K562 (cell line): ENCODE measurements around the gene SCYL1. TPM values are rescaled to one million over a fixed set of nuclear protein-coding genes. Genes with fewer than 3 reads are reported as not detected.

Source experiments
- ELK1 ChIP-seq: sonication (generic); formaldehyde crosslinking; IDR thresholded peaks from 2 replicates; pipeline ENCODE4 v1.8.1; 2022; ENCODE audit warnings: missing genetic modification reagents
- FOXJ2 ChIP-seq: fragments of 200-800 bp; sonication (Bioruptor generic); IDR thresholded peaks from 2 replicates; pipeline ENCODE4 v1.6.1; 2016; ENCODE audit warnings: missing genetic modification characterization, missing compliant biosample characterization
- FOXK1 ChIP-seq: sonication (generic); formaldehyde crosslinking; IDR thresholded peaks from 2 replicates; pipeline ENCODE4 v1.8.0; 2022; ENCODE audit warnings: missing genetic modification reagents, mild to moderate bottlenecking, borderline replicate concordance
- LARP7 ChIP-seq: fragments of 450-650 bp; IDR thresholded peaks from 2 replicates; pipeline ENCODE4 v1.6.1; 2016
- MGA ChIP-seq: fragments of 450-650 bp; IDR thresholded peaks from 2 replicates; pipeline ENCODE4 v1.6.1; 2016; ENCODE audit warnings: mild to moderate bottlenecking, moderate library complexity
- MXI1 ChIP-seq: IDR thresholded peaks from 2 replicates; pipeline ENCODE4 v1.6.1; 2011; ENCODE audit warnings: low read depth, mild to moderate bottlenecking, improper control_type of control experiment, low read length
- RBM34 ChIP-seq: fragments of 200-400 bp; formaldehyde crosslinking; IDR thresholded peaks from 2 replicates; pipeline ENCODE4 v1.6.1; 2018; ENCODE audit warnings: low read length, borderline replicate concordance; ENCODE audit not compliant: insufficient read depth
- SMARCB1 ChIP-seq: IDR thresholded peaks from 2 replicates; pipeline ENCODE4 v1.6.1; 2011; ENCODE audit warnings: improper control_type of control experiment, low read depth; ENCODE audit not compliant: insufficient read length
- TEAD1 ChIP-seq, 2 experiments: fragments of 450-650 bp in 1 of 2; sonication (generic) in 1 of 2; formaldehyde crosslinking; IDR thresholded peaks; 2 replicates each; pipeline versions ENCODE4 v1.4.0 to v1.8.0; 2020 to 2022; ENCODE audit warnings: mild to moderate bottlenecking in 2 of 2, missing genetic modification reagents in 1 of 2
- YBX1 ChIP-seq: fragments of 450-650 bp; IDR thresholded peaks from 2 replicates; pipeline ENCODE4 v1.7.1; 2016; ENCODE audit warnings: mild to moderate bottlenecking
- ZNF384 ChIP-seq: IDR thresholded peaks from 2 replicates; pipeline ENCODE4 v1.6.1; 2012; ENCODE audit warnings: low read depth, low read length, improper control_type of control experiment
- ZNF766 ChIP-seq: fragments of 200-800 bp; sonication (Bioruptor generic); conservative IDR thresholded peaks from 2 replicates; pipeline ENCODE4 v1.6.1; 2016; ENCODE audit warnings: missing genetic modification characterization, missing compliant biosample characterization
- ZNF785 ChIP-seq: fragments of 250-450 bp; sonication (Bioruptor Pico); IDR thresholded peaks from 2 replicates; pipeline ENCODE4 v1.4.0; 2020; ENCODE audit warnings: mild to moderate bottlenecking
- polyA plus RNA-seq, 8 experiments: library from polyadenylated mRNA; depleted of rRNA in 4 of 8; stranded (reverse) in 5 of 8; unstranded in 3 of 8; fragments of >200 nt; fragmentation: Nextera tagmentation in 2 of 8; fragmentation: Illumina TruSeq in 1 of 8; extraction: Ambion mirVana in 2 of 8; extraction: Trizol in 1 of 8; gene quantifications; 2 replicates each; pipeline versions ENCODE4 v1.2.1 to v1.2.3, GENCODE V29; 2011 to 2014; ENCODE audit warnings: inconsistent platforms in 1 of 8, missing spikeins in 1 of 8
- total RNA-seq, 7 experiments: library from RNA; depleted of rRNA in 6 of 7; stranded (reverse); fragments of >200 nt in 6 of 7; fragmentation: Illumina TruSeq in 2 of 7; extraction: Trizol in 2 of 7; gene quantifications; 2 replicates each; pipeline versions ENCODE4 v1.2.1 to v1.2.3, GENCODE V29; 2011 to 2021; ENCODE audit warnings: low replicate concordance in 1 of 7
- TF ChIP-seq, protein P1 (sequence below): IDR thresholded peaks from 2 replicates; pipeline ENCODE4 v1.6.1; 2014; ENCODE audit warnings: antibody characterized with exemption

Gene SCYL1
- total and polyA plus RNA-seq, 9 of the 15 experiments (the other 6 are each of a cell fraction or from before 2014, with no cell fraction given): 1.9 to 145 (median 57.6) TPM

DNA sequence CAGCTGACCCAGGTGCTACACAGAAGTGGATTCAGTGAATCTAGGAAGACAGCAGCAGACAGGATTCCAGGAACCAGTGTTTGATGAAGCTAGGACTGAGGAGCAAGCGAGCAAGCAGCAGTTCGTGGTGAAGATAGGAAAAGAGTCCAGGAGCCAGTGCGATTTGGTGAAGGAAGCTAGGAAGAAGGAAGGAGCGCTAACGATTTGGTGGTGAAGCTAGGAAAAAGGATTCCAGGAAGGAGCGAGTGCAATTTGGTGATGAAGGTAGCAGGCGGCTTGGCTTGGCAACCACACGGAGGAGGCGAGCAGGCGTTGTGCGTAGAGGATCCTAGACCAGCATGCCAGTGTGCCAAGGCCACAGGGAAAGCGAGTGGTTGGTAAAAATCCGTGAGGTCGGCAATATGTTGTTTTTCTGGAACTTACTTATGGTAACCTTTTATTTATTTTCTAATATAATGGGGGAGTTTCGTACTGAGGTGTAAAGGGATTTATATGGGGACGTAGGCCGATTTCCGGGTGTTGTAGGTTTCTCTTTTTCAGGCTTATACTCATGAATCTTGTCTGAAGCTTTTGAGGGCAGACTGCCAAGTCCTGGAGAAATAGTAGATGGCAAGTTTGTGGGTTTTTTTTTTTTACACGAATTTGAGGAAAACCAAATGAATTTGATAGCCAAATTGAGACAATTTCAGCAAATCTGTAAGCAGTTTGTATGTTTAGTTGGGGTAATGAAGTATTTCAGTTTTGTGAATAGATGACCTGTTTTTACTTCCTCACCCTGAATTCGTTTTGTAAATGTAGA is 24.3 kb upstream of the SCYL1 start (continued):
- peak in 1 of 2 experiments; percentile 73; a peak in 2 of 4 replicates for TF ChIP-seq TEAD1 (CRISPR knock-in tag; IDR thresholded peaks at IDR 0.05)
- TF ChIP-seq MGA: no peak
- TF ChIP-seq SMARCB1: no peak
- 0 out of 2 replicates have a peak, but pooled peaks have one; percentile 36 for TF ChIP-seq FOXJ2 (tag)
- 0 out of 2 replicates have a peak, but pooled peaks have one; percentile 38 for TF ChIP-seq MXI1
- TF ChIP-seq ZNF384: no peak
- TF ChIP-seq YBX1: no peak
- TF ChIP-seq, protein P1, sequence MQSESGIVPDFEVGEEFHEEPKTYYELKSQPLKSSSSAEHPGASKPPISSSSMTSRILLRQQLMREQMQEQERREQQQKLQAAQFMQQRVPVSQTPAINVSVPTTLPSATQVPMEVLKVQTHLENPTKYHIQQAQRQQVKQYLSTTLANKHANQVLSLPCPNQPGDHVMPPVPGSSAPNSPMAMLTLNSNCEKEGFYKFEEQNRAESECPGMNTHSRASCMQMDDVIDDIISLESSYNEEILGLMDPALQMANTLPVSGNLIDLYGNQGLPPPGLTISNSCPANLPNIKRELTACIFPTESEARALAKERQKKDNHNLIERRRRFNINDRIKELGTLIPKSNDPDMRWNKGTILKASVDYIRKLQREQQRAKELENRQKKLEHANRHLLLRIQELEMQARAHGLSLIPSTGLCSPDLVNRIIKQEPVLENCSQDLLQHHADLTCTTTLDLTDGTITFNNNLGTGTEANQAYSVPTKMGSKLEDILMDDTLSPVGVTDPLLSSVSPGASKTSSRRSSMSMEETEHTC: no peak
- TF ChIP-seq ZNF785 (CRISPR knock-in tag): no peak
- TF ChIP-seq FOXK1 (CRISPR knock-in tag): peak; percentile 80; the same call in 1 of the 2 replicates
- TF ChIP-seq RBM34: no peak
- no peak for TF ChIP-seq ELK1
- TF ChIP-seq LARP7: peak; percentile 100
- no peak for TF ChIP-seq ZNF766 (CRISPR knock-in tag)
